Fibroblast of mammary gland (primary cell): ENCODE measurements around the gene ACOX3.

ENCODE experiments used
- DNase-seq: peaks from one replicate; pipeline ENCODE4 v3.0.0-alpha.2; 2010; ENCODE audit warnings: low read depth
- H3K4me3 ChIP-seq: 2 replicates; pipeline ENCODE4 v1.5.1; 2011; ENCODE audit warnings: low read depth, mild to moderate bottlenecking, low read length, moderate library complexity; ENCODE audit not compliant: control insufficient read depth
- TF ChIP-seq, protein P1 (sequence below): conservative IDR thresholded peaks from 2 replicates; pipeline ENCODE4 v1.5.1; 2011; ENCODE audit warnings: low read depth, low read length, inconsistent platforms; ENCODE audit not compliant: control insufficient read depth, insufficient read depth

The ACOX3 gene

GRCh38 chr4:8376361-8377102 lies 64.0 kb downstream of the ACOX3 start:
- no peak overlapping the region for H3K4me3 ChIP-seq
- TF ChIP-seq, protein P1, sequence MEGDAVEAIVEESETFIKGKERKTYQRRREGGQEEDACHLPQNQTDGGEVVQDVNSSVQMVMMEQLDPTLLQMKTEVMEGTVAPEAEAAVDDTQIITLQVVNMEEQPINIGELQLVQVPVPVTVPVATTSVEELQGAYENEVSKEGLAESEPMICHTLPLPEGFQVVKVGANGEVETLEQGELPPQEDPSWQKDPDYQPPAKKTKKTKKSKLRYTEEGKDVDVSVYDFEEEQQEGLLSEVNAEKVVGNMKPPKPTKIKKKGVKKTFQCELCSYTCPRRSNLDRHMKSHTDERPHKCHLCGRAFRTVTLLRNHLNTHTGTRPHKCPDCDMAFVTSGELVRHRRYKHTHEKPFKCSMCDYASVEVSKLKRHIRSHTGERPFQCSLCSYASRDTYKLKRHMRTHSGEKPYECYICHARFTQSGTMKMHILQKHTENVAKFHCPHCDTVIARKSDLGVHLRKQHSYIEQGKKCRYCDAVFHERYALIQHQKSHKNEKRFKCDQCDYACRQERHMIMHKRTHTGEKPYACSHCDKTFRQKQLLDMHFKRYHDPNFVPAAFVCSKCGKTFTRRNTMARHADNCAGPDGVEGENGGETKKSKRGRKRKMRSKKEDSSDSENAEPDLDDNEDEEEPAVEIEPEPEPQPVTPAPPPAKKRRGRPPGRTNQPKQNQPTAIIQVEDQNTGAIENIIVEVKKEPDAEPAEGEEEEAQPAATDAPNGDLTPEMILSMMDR: no peak
- no peak for DNase-seq

- TF ChIP-seq, protein P1: no peak
- DNase-seq: no peak
- H3K4me3 ChIP-seq: no peak overlapping the region
These were observed 65.5 kb downstream of the ACOX3 start for GRCh38 chr4:8374851-8375649.

DNA sequence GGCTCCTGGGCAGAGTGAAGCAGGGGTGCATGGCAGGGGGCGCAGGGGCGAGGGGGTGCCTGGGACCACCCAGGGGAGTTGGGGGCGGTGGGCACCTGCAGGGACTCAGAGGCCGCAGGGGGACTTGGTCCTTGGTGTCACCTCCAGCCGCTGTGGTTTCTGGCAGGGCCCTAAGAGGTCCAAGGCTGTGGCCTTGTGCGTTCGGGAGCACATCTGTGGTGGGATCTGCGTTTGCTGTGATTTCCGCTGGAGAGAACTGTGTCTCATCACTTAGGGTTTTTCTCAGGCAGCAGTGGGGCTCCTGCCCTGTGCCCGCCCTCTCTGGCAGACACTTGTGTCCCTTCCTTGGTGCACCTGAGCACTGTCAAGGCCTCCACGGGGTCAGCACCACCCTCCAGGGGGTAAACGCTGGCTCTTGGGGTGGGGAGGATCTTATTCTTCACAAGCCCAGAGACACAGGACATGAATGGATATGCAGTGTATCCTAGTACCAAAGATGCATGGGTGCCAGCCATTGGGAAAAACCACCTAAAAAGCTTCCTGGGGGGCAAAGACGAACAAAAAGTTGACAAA lies 66.5 kb downstream of the ACOX3 start:
- H3K4me3 ChIP-seq: no peak overlapping the region
- DNase-seq: no peak
- TF ChIP-seq, protein P1: no peak

DNA sequence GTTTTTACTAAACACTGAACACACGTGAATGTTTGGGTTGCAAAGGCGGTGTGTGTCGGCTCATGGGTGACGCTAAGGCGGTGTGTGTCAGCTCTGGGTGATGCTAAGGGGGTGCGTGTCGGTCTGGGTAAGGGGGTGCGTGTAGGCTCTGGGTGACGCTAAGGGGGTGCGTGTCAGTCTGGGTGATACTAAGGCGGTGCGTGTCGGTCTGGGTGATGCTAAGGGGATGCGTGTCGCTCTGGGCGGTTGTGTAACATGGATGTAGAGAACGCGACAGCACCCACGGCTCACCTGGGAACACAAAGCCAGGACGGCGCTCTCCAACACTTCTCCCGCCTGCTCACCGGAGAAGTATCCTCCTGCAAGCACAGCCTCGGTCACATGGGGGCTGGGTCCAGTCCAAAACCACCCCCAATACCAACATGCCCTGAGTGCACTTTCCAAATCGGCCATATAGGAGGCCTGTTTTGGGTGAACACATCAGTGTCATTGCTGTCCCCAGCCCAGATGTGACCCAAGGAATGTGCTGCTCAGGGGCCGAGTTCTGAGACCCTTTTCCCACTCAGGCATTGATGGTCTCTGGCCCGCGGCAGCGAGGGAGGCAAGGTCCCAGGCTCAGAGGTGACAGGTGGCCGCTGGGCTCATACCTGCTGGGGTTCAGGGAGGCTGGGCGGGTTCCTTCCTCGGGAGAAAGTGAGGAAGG lies 67.1 kb downstream of the ACOX3 start:
- DNase-seq: no peak

GRCh38 chr4:8372506-8372905 lies 68.0 kb downstream of the ACOX3 start:
- DNase-seq: no peak
- no peak overlapping the region for H3K4me3 ChIP-seq
- TF ChIP-seq, protein P1: no peak

More for the DNA sequence above, 67.1 kb downstream of the ACOX3 start:
- H3K4me3 ChIP-seq: no peak overlapping the region
- TF ChIP-seq, protein P1: no peak

DNA sequence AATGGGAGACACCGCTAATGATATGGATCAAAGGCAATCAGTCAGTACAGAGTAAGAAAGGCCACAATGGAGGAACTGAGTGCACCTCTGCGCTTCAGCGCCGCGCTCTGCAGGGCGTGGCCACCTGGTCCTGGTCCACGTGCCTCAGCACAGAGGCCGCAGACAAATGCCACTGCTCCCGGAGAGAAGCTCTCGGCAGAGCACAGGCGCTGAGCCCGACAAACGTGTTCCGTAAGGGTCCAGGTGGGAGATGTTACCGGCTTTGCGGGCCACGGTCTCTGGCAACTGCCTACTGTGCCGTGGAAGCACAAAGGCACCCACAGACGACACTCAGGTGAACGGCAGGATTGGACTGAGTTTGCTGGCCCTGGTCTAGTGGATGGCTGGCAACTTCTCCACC lies 68.9 kb downstream of the ACOX3 start:
- DNase-seq: no peak
- no peak overlapping the region for H3K4me3 ChIP-seq
- TF ChIP-seq, protein P1: no peak
